Adrenal gland (tissue), 12 donors: Measurements from ENCODE around the gene RELN. TPM values are rescaled to one million over a fixed set of nuclear protein-coding genes. Genes with fewer than 3 reads are reported as not detected.

Experiments used
- DNase-seq, 7 donors: peaks; one replicate each; pipeline ENCODE4 v3.0.0-alpha.2; 2019 to 2020
- H3K27ac ChIP-seq, 5 donors: fragments of 200-600 bp; sonication (generic) in 4 of 5; 1 replicate in 3 of 5; 2 replicates in 2 of 5; pipeline versions ENCODE4 v1.5.1 to v1.8.0; 2016 to 2020; ENCODE audit warnings: mild to moderate bottlenecking in 1 of 5
- H3K27me3 ChIP-seq: fragments of 200-600 bp; 2 replicates; pipeline ENCODE4 v1.8.0; 2021
- H3K36me3 ChIP-seq, 2 donors: fragments of 200-600 bp; replicated peaks in 1 of 2; 1 replicate in 1 of 2; 2 replicates in 1 of 2; pipeline versions ENCODE4 v1.5.1 to v1.8.0; 2018 to 2022
- H3K4me1 ChIP-seq, 2 donors: fragments of 200-600 bp; replicated peaks in 1 of 2; 1 replicate in 1 of 2; 2 replicates in 1 of 2; pipeline versions ENCODE4 v1.5.1 to v1.8.0; 2018 to 2021
- H3K4me3 ChIP-seq, 4 donors: fragments of 200-600 bp; sonication (generic) in 3 of 4; one replicate each; pipeline ENCODE4 v1.5.1; 2016 to 2018
- H3K9me3 ChIP-seq, 3 donors: fragments of 200-600 bp; sonication (generic) in 1 of 3; replicated peaks in 1 of 3; 1 replicate in 2 of 3; 2 replicates in 1 of 3; pipeline versions ENCODE4 v1.5.1 to v1.8.0; 2016 to 2021
- CTCF ChIP-seq, 6 experiments: fragments of 450-650 bp in 4 of 6; fragments of 200-600 bp in 2 of 6; sonication (generic) in 1 of 6; IDR thresholded peaks; 1 replicate in 5 of 6; 2 replicates in 1 of 6; pipeline versions ENCODE4 v1.5.1 to v1.8.0; 2016 to 2021; ENCODE audit warnings: antibody characterized with exemption in 6 of 6, mild to moderate bottlenecking in 2 of 6, moderate library complexity in 1 of 6
- POLR2A ChIP-seq, 2 donors: fragments of 450-650 bp; IDR thresholded peaks; one replicate each; pipeline ENCODE4 v1.6.1; 2017; ENCODE audit warnings: antibody characterized with exemption in 2 of 2, mild to moderate bottlenecking in 2 of 2, moderate library complexity in 1 of 2
- WGBS, 4 donors: extraction: QIAGEN DNeasy Blood & Tissue Kit in 2 of 4; methylation state at CpG; one replicate each; pipeline versions ENCODE4 v1.1.5 to v1.1.7; 2013 to 2017; 5-methylcytosine and 5-hydroxymethylcytosine counted together
- intact Hi-C, 2 donors: fragments of 100-400 bp; cut with DNase I; formaldehyde crosslinking; loops; one replicate each; pipeline versions ENCODE4 v1.14.1 to v1.15.0; 2022 to 2023
- polyA plus RNA-seq, 3 donors: library from polyadenylated mRNA; stranded (reverse); fragments of 200-250 nt in 2 of 3; fragments of 350-450 nt in 1 of 3; fragmentation: Illumina TruSeq in 1 of 3; extraction: RNeasy Lipid Tissue Mini Kit (QIAGEN cat#74804) in 1 of 3; gene quantifications; one replicate each; pipeline ENCODE4 v1.2.3, GENCODE V29; 2013 to 2014
- total RNA-seq, 9 donors: library from RNA; depleted of rRNA in 4 of 9; stranded (reverse); fragments of >200 nt in 4 of 9; fragments of 120-200 nt in 1 of 9; fragmentation: NEBNext Ultra II Directional in 1 of 9; extraction: Animal tissue kit (Norgen Biotek cat#: 25700) in 1 of 9; gene quantifications; one replicate each; pipeline versions ENCODE4 v1.1.0 to v1.2.4, GENCODE V29; 2013 to 2023
- donor health status: healthy with polysubstance abuse.
- donor health status: Bipolar disorder and iron deficiency.
- donor health status: DM: yes; HTN: yes; CAD: no.
- donor health status: DM: no; HTN: no; CAD: no.
- donor health status: DM: no; HTN: no; CAD: no.
- donor health status: DM: yes; HTN: yes; CAD: no.

RELN gene
- total and polyA plus RNA-seq, 12 donors = 0.88 to 7.9 (median 2.3) TPM

GRCh38 chr7:103445228-103446048 is 544.0 kb downstream of the RELN start:
- Histone ChIP-seq H3K4me3 (peak overlapping the region in 1 of 4 donors; percentile 45), H3K27ac (peak overlapping the region in 1 of 5 donors; percentile 44), H3K4me1 (no peaks in the 10 kb centered on the region), H3K36me3 (no peaks in the 10 kb centered on the region), H3K9me3 (no peaks in the 10 kb centered on the region), H3K27me3 (peaks cover 32% of the 10 kb centered on the region)
- no peak for DNase-seq
- intact Hi-C loops = no loop called here
- TF ChIP-seq POLR2A (IDR thresholded peaks at IDR 0.05) (no peak), CTCF (IDR thresholded peaks at IDR 0.05) (no peak)
- 21 to 25% (median 25%) methylated on average over 32 to 48 of the region's 48 CpGs for WGBS, 4 donors

GRCh38 chr7:103439661-103440060 is 549.8 kb downstream of the RELN start:
- TF ChIP-seq POLR2A (IDR thresholded peaks at IDR 0.05) (no peak), CTCF (IDR thresholded peaks at IDR 0.05) (no peak)
- DNase-seq = no peak
- H3K9me3 ChIP-seq = no peaks in the 10 kb centered on the region
- H3K36me3 ChIP-seq = no peaks in the 10 kb centered on the region
- no peak overlapping the region for H3K27ac ChIP-seq
- no peak overlapping the region for H3K4me3 ChIP-seq
- no peaks in the 10 kb centered on the region for H3K4me1 ChIP-seq
- WGBS, 4 donors = 79 to 92% (median 86%) methylated on average over 2 to 8 of the region's 8 CpGs
- intact Hi-C loops = no loop called here
- H3K27me3 ChIP-seq = peaks cover 12% of the 10 kb centered on the region

DNA sequence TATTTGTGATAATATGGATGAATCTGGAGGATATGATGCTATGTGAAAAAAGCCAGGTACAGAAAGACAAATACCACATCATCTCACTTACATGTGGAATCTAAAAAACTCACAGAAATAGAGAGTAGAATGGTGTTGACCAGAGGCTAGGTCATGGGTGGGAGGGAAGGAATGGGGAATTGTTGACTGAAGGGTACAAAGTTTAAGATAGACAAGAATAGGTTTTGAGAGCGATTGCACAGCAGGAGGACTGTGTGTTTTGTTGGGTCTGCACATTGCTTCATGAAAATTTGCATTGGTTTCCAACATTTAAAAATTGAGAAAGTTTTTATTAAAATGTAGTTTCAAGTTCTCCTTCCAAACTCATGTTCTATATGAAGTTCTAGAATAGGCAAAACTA is 551.8 kb downstream of the RELN start:
- no peak overlapping the region for H3K27ac ChIP-seq
- no peak for DNase-seq
- peaks cover 5% of the 10 kb centered on the region for H3K27me3 ChIP-seq
- H3K4me3 ChIP-seq = no peak overlapping the region
- no peaks in the 10 kb centered on the region for H3K9me3 ChIP-seq
- peaks cover 0 to 5% of the 10 kb centered on the region in 2 donors for H3K4me1 ChIP-seq
- TF ChIP-seq CTCF (IDR thresholded peaks at IDR 0.05) (no peak), POLR2A (IDR thresholded peaks at IDR 0.05) (no peak)
- no peaks in the 10 kb centered on the region for H3K36me3 ChIP-seq
- 83 to 96% (median 85%) methylated on average over 1 of the region's 1 CpG for WGBS, 4 donors
- intact Hi-C loops = no loop called here

DNA sequence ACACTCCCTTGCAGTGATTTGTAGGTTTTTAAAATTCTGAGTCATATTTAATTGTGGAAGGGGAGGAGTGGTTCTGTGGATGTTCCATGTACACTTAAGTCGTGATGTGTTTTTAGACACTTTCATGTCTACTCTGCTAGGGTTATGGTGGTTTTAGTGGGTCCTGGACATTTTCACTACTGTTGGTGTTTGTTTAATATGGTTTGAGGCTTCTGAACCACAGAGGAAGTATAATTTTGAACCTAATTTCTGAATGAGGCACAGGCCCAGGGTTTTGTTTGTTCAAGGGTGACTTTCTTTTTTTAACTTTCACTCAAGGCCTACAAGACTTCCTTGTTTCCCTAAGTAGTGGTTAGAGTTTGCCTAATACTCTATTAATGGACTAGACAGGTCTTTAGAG is 556.7 kb downstream of the RELN start:
- no peaks in the 10 kb centered on the region for H3K36me3 ChIP-seq
- no peak overlapping the region for H3K4me3 ChIP-seq
- DNase-seq = no peak
- TF ChIP-seq CTCF (IDR thresholded peaks at IDR 0.05) = no peak
- no peak for TF ChIP-seq POLR2A (IDR thresholded peaks at IDR 0.05)
- intact Hi-C loops = no loop called here
- H3K27me3 ChIP-seq = peaks cover 5% of the 10 kb centered on the region
- H3K9me3 ChIP-seq = no peaks in the 10 kb centered on the region
- H3K27ac ChIP-seq = peak overlapping the region in 2 of 5 donors; percentile 7 to 17
- H3K4me1 ChIP-seq = peaks cover 0 to 5% of the 10 kb centered on the region in 2 donors
- 33 to 44% (median 40%) methylated on average over 1 of the region's 1 CpG for WGBS, 4 donors
